CD4-positive, alpha-beta T cell treated with Interleukin-6 for 4 hours (primary cell): ENCODE measurements around the gene PAGE2B.
"Not testable (repeated sequence)": the region's sequence is repeated elsewhere in the genome, so short reads cannot be mapped to it uniquely, and the experiment has no call there.

Source experiments
- DNase-seq: peaks from one replicate; pipeline ENCODE4 v3.0.0-alpha.2; 2020; ENCODE audit warnings: mixed read lengths

Gene PAGE2B

DNA sequence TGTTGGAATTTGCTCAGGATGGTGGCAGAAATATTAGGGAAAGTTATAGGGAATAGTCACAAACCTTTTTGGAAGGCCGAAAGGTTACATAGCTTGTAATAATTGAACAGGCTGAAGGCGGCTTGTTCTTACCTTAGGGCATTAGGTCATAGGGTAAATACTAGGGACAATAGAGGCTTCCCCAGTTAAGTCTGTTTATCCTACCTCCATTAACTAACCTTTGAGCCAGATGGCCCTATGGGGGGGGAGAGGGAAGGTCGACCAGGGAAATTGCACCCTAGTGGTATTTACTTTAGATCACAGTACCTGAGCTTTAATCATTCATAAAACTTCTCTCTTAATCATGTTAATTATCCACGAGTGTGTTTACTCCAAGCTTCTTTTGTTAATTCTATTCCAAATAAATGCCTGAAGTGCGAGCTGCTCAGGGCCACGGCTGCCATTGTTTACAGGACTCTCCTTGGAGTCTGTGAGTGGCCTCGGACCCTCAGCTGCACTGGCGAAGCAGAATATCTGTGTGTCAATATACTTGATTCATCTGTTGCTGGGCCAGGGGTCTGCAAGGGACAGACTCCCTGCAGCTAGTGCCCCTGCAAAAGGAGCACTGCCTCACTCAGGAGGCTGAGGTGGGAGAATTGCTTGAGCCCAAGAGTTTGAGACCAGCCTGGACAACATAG is 36.9 kb downstream of the PAGE2B start:
- no peak for DNase-seq

DNA sequence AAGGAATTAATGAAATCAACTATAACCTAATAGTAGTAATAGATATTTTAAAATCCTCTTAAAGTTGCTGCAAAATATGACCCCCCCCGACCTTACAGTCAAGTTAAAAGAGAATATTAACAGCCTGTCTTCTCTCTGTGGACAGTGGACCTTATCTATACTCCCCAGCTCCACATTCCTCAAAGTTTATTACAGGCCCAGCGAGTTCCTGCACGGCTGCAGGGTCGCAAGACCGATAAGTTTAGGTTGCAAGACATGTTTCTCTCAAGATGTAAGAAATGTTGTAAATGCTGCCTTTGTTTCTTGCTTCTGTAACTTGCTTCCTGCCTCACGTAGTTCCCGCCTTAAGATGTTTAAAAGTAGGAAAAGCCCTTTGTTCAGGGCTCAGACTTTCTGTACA is 41.8 kb downstream of the PAGE2B start:
- not testable (repeated sequence) for DNase-seq

DNA sequence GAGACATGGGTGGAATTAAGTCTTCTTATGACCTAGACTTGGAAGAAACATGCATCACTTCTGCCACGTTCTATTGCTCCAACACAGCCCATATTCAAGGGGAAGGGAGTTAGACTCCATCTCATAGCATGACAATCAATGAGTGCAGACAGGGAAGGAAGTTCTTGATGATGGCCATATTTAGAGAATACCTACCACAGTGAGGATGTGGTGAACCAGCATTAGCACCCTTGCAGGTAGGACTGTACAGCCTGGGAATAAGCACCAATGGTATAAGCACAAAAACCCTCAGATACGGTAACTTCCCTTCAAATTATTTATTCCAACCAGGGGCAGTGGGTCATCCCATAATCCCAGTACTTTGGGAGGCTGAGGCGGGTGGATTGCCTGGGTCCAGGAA is 43.7 kb downstream of the PAGE2B start:
- DNase-seq: no peak

DNA sequence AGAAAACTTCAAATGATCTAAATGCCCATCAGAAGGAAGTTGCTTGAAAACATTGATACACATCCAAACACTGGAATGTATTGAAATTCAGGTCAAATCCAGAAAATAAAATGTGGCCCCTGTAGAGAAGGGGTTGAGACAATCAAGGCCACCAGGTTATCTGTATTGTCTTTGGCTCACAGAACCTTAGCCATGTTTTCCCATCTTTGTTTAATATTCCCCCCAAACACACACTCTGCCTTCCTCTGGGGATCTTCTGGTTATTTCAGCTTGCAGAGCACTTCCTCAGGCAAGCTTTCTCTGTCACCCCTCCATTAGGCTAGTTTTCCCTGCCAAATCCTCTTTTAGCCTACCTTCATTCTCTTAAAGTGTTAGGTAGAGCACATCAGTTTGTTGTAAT is 44.4 kb downstream of the PAGE2B start:
- no peak for DNase-seq

DNA sequence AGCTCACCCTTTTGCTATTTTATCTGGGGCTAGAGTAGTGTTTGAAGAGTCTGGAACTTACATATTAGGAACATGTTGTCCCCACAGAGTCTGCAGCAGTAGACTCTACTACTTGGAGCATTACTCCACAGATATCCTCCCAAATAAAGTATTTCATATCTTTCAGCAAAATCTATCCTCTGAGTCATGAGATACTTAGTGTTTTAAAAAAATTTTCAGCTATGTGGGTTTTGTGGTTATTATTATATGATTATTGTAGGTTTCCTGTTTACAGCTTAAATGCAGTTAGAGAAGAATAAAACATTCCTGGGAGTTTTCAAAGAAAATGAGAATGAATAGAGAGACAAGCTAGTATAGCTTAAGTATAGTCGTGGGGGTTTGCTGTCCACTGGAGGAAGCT is 44.9 kb downstream of the PAGE2B start:
- DNase-seq: no peak

DNA sequence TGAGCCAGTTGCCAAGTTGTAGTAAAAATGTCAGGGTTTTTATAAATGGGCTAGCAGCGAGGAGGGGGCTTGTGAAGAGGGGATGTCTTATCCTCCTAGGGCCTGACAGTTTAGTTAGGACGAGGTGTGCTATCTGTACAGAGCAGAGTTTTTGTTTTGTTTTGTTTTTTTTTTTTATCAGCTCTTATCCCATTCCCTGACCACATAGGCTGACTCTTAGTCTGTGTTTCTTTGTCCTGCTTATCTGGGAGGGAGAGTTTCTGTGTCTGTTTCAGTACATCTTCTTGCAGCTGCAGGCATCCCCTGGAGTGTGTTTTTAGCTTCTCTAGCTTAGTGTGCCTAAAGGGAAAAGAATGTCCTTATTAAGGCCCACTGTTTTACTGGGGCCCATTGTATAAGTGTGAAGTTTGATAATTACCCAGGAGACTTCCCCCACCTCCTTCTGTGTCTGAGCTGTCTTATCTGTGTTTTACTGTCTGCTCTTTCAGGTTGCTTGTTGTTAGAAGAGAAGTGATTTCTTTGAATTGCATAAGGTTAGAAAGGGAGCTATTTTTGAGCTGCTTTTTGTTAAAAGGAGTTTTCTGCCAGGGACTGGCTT is 46.0 kb downstream of the PAGE2B start:
- DNase-seq: no peak

DNA sequence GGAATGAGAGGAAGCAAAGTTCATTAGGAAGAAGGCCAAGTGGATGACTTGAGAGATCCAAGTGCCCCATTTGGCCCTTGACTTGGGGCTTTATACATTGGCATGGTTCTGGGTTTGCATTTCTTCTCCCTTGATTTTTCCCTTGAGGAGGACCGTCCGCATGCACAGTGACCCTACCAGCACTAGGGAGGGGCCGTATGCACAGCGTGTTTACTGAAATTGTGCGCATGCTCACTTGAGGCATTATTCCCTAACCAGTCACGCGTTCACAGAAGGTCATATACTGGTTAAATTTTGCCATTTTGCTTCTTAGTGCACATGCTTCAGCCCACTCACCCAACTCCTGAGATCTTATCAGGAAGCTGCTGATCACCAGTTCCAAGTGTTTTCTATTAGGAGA is 49.1 kb downstream of the PAGE2B start:
- no peak for DNase-seq

GRCh38 chrX:55127692-55128091 is 52.9 kb downstream of the PAGE2B start:
- DNase-seq: no peak
